Activated CD4-positive, alpha-beta T cell treated with anti-CD3 and anti-CD28 coated beads, Interleukin-2, amount 10 ng/mL, durations not matched to agents 7 days and 5 days (primary cell): ENCODE data around the gene HMGN1. TPM values are rescaled to one million over a fixed set of nuclear protein-coding genes. Genes with fewer than 3 reads are reported as not detected.

Experiments
- CTCF ChIA-PET: fragments of 350-600 bp; sonication (Branson Sonifier 250); formaldehyde crosslinking; loops from one replicate; lab custom pipeline; 2021; ENCODE audit warnings: antibody characterized with exemption; lab: Charles Lee
- POLR2A ChIA-PET: fragments of 350-600 bp; sonication (Branson Sonifier 250); formaldehyde crosslinking; loops from one replicate; lab custom pipeline; 2021; ENCODE audit warnings: antibody characterized with exemption; lab: Charles Lee
- DNase-seq: peaks from one replicate; pipeline ENCODE4 v3.0.0-alpha.2; 2020
- H3K27ac Mint-ChIP-seq: one replicate; pipeline ENCODE4 v1.8.0; 2021; ENCODE audit warnings: mild to moderate bottlenecking, moderate library complexity, mixed read lengths
- H3K27me3 Mint-ChIP-seq: one replicate; pipeline ENCODE4 v1.8.0; 2021; ENCODE audit warnings: mixed read lengths
- H3K36me3 Mint-ChIP-seq: one replicate; pipeline ENCODE4 v1.8.0; 2021; ENCODE audit warnings: low read depth, mixed read lengths
- H3K4me1 Mint-ChIP-seq: one replicate; pipeline ENCODE4 v1.8.0; 2021; ENCODE audit warnings: mixed read lengths
- H3K4me3 Mint-ChIP-seq: one replicate; pipeline ENCODE4 v1.8.0; 2021; ENCODE audit warnings: mild to moderate bottlenecking, moderate library complexity, mixed read lengths
- H3K9me3 Mint-ChIP-seq: one replicate; pipeline ENCODE4 v1.8.0; 2021; ENCODE audit warnings: mixed read lengths
- total RNA-seq, 2 experiments: library from RNA; stranded (reverse); gene quantifications; one replicate each; pipeline ENCODE4 v1.2.3, GENCODE V29; 2021

Gene HMGN1, protein sequence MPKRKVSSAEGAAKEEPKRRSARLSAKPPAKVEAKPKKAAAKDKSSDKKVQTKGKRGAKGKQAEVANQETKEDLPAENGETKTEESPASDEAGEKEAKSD
- 100 to 1,000 TPM; 389 to 395 TPM for total RNA-seq

GRCh38 chr21:39348355-39349210, at the start of gene HMGN1:
TSS of gene HMGN1 (minus strand) at chr21:39349088. CDS start at chr21:39348917, 171 bp downstream.
- Mint-ChIP-seq H3K36me3 (peaks cover 37% of the 10 kb centered on the region), H3K4me3 (peak within 1 kb of the TSS; percentile 99), H3K27ac (peak within 1 kb of the TSS; percentile 100), H3K27me3 (peaks cover 2% of the 10 kb centered on the region), H3K9me3 (no peaks in the 10 kb centered on the region), H3K4me1 (peaks cover 41% of the 10 kb centered on the region)
- ChIA-PET CTCF (interaction anchor here (0.9 to 1.8 kb wide), 4 partner anchors 10 to 39 kb away, joined by 3 to 5 read pairs (median 4); partner anchors contain the start of gene BRWD1), POLR2A (interaction anchor here (1.0 to 2.4 kb wide), 3 partner anchors 32 to 165 kb away, joined by 3 to 16 read pairs (median 5); a partner anchor contains a TSS)
- DNase-seq = peak; percentile 89

- H3K36me3 Mint-ChIP-seq = peaks cover 28% of the 10 kb centered on the region
- no peak for DNase-seq
- no peaks in the 10 kb centered on the region for H3K9me3 Mint-ChIP-seq
- no peaks in the 10 kb centered on the region for H3K27me3 Mint-ChIP-seq
- H3K4me1 Mint-ChIP-seq = no peaks in the 10 kb centered on the region
- ChIA-PET CTCF (interaction anchor here (0.6 to 3.0 kb wide), 3 partner anchors 11 to 94 kb away, joined by 3 to 17 read pairs (median 3); no protein-coding TSS in a partner anchor), POLR2A (no interaction called here)
- no peak overlapping the region for H3K4me3 Mint-ChIP-seq
- H3K27ac Mint-ChIP-seq = no peak overlapping the region
These were observed 48.9 kb upstream of the HMGN1 start for GRCh38 chr21:39397646-39398385.

- Mint-ChIP-seq H3K36me3 (peaks cover 33% of the 10 kb centered on the region), H3K9me3 (no peaks in the 10 kb centered on the region), H3K27me3 (no peaks in the 10 kb centered on the region), H3K4me1 (peaks cover 14% of the 10 kb centered on the region), H3K4me3 (no peak overlapping the region), H3K27ac (no peak overlapping the region)
- DNase-seq = no peak
- CTCF ChIA-PET = interaction anchor here (0.9 to 1.9 kb wide), 2 partner anchors 10 to 47 kb away, joined by 3 to 5 read pairs; no protein-coding TSS in a partner anchor
- POLR2A ChIA-PET = no interaction called here
These were observed 44.1 kb upstream of the HMGN1 start for GRCh38 chr21:39392981-39393380.

GRCh38 chr21:39390212-39390765, 41.4 kb upstream of the HMGN1 start:
- no peaks in the 10 kb centered on the region for H3K27me3 Mint-ChIP-seq
- H3K36me3 Mint-ChIP-seq = peaks cover 21% of the 10 kb centered on the region
- H3K4me1 Mint-ChIP-seq = peaks cover 22% of the 10 kb centered on the region
- no peak overlapping the region for H3K4me3 Mint-ChIP-seq
- H3K9me3 Mint-ChIP-seq = no peaks in the 10 kb centered on the region
- ChIA-PET CTCF (interaction anchor here (0.6 kb wide), 2 partner anchors 24 to 141 kb away, joined by 3 read pairs; no protein-coding TSS in a partner anchor), POLR2A (no interaction called here)
- H3K27ac Mint-ChIP-seq = no peak overlapping the region
- DNase-seq = no peak

DNA sequence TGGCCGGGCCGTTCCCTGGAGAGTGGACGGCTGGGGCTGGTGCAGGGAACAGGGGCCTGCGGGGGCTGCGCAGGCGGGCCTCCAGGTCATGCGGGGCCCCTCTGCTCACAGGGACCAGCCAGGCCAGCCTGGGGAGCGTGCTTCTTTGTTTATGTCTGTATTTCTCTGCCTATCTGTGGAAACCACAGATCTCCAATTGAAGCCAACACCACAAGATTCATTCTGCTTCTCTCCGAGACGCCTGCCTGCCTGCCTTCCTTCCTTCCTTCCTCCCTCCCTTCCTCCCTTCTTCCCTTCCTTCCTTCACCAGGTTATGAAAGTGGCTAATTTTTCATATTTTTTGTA, 39.9 kb upstream of the HMGN1 start:
- Mint-ChIP-seq H3K9me3 (no peaks in the 10 kb centered on the region), H3K4me1 (peaks cover 31% of the 10 kb centered on the region), H3K27me3 (no peaks in the 10 kb centered on the region), H3K27ac (peak overlapping the region; percentile 87), H3K36me3 (peaks cover 14% of the 10 kb centered on the region), H3K4me3 (peak overlapping the region; percentile 77)
- ChIA-PET POLR2A (no interaction called here), CTCF (interaction anchor here (0.5 to 0.6 kb wide), 2 partner anchors 11 to 81 kb away, joined by 3 to 4 read pairs; no protein-coding TSS in a partner anchor)
- no peak for DNase-seq

- Mint-ChIP-seq H3K36me3 (peaks cover 11% of the 10 kb centered on the region), H3K9me3 (no peaks in the 10 kb centered on the region), H3K4me1 (peaks cover 31% of the 10 kb centered on the region), H3K4me3 (peak overlapping the region; percentile 77), H3K27me3 (no peaks in the 10 kb centered on the region), H3K27ac (peak overlapping the region; percentile 87)
- POLR2A ChIA-PET = interaction anchor here (0.8 to 1.0 kb wide), 2 partner anchors 39 to 205 kb away, joined by 3 to 5 read pairs; partner anchors contain the start of gene PSMG1
- CTCF ChIA-PET = interaction anchor here (0.6 to 2.6 kb wide), 5 partner anchors 10 to 205 kb away, joined by 3 to 17 read pairs (median 3); no protein-coding TSS in a partner anchor
- DNase-seq = peak; percentile 89
These were observed 39.3 kb upstream of the HMGN1 start for GRCh38 chr21:39388038-39388810.

DNA sequence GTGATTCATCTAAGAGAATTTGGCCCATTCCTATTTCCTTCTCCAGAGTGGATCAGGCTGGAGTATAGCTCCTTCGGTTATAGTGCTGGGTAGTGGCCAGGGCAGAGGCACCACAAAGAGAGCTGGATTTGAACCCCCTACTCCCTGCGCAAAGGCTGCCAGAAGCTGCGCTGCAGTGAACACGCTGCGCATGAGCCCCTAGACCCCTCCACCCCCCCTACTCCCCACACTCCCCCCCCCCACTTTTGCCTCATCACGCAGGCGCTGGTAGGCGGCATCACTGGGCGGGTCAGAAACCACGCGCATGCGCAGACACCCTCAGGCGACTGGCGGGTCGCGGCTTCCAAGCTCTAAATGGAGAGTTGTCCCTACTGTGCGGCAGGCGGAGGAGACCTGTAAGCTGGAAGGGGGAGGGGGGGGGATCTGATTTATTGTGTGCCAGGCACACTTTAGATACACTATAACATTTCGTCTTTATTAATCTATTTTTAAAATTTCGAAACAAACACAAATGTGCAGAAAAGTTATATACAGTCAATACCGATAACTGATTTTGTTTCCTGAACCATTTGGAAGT, 38.7 kb upstream of the HMGN1 start:
- no peaks in the 10 kb centered on the region for H3K9me3 Mint-ChIP-seq
- DNase-seq = peak; percentile 91
- CTCF ChIA-PET = interaction anchor here (0.6 to 2.6 kb wide), 6 partner anchors 11 to 205 kb away, joined by 3 to 17 read pairs (median 4); no protein-coding TSS in a partner anchor
- peak overlapping the region; percentile 87 for H3K27ac Mint-ChIP-seq
- H3K4me3 Mint-ChIP-seq = peak overlapping the region; percentile 77
- peaks cover 32% of the 10 kb centered on the region for H3K4me1 Mint-ChIP-seq
- POLR2A ChIA-PET = interaction anchor here (0.8 to 1.0 kb wide), 2 partner anchors 38 to 204 kb away, joined by 3 to 5 read pairs; partner anchors contain the start of gene PSMG1
- H3K36me3 Mint-ChIP-seq = peaks cover 6% of the 10 kb centered on the region
- H3K27me3 Mint-ChIP-seq = no peaks in the 10 kb centered on the region

GRCh38 chr21:39386899-39387298, 38.0 kb upstream of the HMGN1 start:
- Mint-ChIP-seq H3K4me1 (peaks cover 37% of the 10 kb centered on the region), H3K9me3 (no peaks in the 10 kb centered on the region), H3K4me3 (peak overlapping the region; percentile 77), H3K36me3 (peaks cover 3% of the 10 kb centered on the region), H3K27ac (peak overlapping the region; percentile 87), H3K27me3 (no peaks in the 10 kb centered on the region)
- ChIA-PET POLR2A (no interaction called here), CTCF (interaction anchor here (2.6 kb wide), 1 partner anchor 12 kb away, joined by 17 read pairs; no protein-coding TSS in a partner anchor)
- no peak for DNase-seq

- Mint-ChIP-seq H3K36me3 (no peaks in the 10 kb centered on the region), H3K27ac (peak overlapping the region; percentile 54), H3K27me3 (no peaks in the 10 kb centered on the region), H3K9me3 (no peaks in the 10 kb centered on the region), H3K4me1 (peaks cover 42% of the 10 kb centered on the region), H3K4me3 (peak overlapping the region; percentile 36)
- POLR2A ChIA-PET = interaction anchor here (0.6 kb wide), 1 partner anchor 333 kb away, joined by 3 read pairs; no protein-coding TSS in a partner anchor
- CTCF ChIA-PET = interaction anchor here (1.0 to 2.6 kb wide), 2 partner anchors 12 to 22 kb away, joined by 3 to 17 read pairs; no protein-coding TSS in a partner anchor
- DNase-seq = peak; percentile 15
These were observed 37.3 kb upstream of the HMGN1 start for GRCh38 chr21:39386194-39386593.

- H3K36me3 Mint-ChIP-seq = no peaks in the 10 kb centered on the region
These were observed 36.6 kb upstream of the HMGN1 start for GRCh38 chr21:39385299-39386145.

More at GRCh38 chr21:39385299-39386145, 36.6 kb upstream of the HMGN1 start:
- peak overlapping the region; percentile 44 for H3K27ac Mint-ChIP-seq
- ChIA-PET POLR2A (interaction anchor here (0.6 kb wide), 2 partner anchors 36 to 332 kb away, joined by 3 read pairs; no protein-coding TSS in a partner anchor), CTCF (interaction anchor here (1.0 to 2.6 kb wide), 2 partner anchors 13 to 22 kb away, joined by 3 to 17 read pairs; no protein-coding TSS in a partner anchor)
- H3K9me3 Mint-ChIP-seq = no peaks in the 10 kb centered on the region
- H3K27me3 Mint-ChIP-seq = no peaks in the 10 kb centered on the region
- DNase-seq = peak; percentile 61
- peaks cover 49% of the 10 kb centered on the region for H3K4me1 Mint-ChIP-seq
- H3K4me3 Mint-ChIP-seq = peak overlapping the region; percentile 36
